ENCODE results near the gene PGAP1.

PGAP1 gene

GRCh38 chr2:196884368-196884767 lies 42.1 kb downstream of the PGAP1 start:
- DNase-seq, result no peak

DNA sequence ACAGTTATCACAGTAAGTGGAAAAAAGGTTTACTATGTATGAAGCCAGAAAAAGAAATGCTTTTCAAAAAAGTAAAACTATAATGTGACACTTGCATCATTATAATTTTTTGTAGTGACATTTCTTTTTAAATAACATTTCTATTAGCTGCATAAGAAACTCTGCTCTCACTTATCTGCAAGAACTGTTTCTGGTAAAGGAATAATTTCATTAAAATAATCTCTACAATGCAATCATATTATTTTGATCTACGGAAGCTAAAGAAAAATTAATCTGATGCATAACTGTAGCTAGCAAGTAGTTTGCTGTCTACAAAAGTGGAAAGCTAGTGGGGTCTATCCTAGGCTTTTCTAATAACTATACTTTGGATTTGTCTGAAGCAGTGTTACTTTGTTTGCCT lies 50.1 kb downstream of the PGAP1 start:
- no peak for DNase-seq

DNA sequence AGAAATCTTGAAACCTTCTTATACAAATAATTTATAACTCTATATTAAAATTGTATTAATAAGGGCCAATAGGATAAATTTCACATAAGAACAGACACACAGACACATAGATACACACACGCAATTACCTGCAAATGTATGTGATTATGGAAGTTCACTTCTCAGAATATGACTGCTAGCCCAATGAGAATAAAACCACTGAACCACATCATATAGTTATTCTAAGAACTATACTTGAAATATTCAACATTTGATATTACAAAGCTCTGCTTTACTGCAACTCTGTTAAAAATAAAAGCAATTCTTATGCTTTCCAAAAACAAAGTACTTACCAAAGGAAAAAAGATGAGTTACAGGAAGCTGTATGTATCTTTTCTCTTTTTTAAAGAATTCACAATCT lies 51.1 kb downstream of the PGAP1 start:
- no peak for DNase-seq

GRCh38 chr2:196873511-196873910 lies 53.0 kb downstream of the PGAP1 start:
- DNase-seq, result no peak

DNA sequence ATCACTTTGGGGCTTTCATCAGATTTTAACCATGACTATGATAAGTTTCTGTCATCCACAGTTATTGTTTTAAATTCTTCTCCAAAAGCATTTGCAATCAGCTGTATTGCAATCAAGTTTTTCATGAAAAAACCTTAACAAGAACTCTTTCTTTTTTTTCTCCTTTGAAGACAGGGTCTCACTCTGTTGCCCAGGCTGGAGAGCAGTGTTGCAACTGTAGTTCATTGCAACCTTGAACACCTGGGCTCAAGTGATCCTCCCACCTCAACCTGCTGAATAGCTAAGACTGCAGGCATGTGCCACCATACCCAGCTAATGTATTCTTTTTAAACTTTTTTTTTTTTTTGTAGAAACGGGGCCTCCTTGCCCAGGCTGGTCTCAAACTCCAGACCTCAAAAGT lies 71.9 kb downstream of the PGAP1 start:
- no peak for DNase-seq

DNA sequence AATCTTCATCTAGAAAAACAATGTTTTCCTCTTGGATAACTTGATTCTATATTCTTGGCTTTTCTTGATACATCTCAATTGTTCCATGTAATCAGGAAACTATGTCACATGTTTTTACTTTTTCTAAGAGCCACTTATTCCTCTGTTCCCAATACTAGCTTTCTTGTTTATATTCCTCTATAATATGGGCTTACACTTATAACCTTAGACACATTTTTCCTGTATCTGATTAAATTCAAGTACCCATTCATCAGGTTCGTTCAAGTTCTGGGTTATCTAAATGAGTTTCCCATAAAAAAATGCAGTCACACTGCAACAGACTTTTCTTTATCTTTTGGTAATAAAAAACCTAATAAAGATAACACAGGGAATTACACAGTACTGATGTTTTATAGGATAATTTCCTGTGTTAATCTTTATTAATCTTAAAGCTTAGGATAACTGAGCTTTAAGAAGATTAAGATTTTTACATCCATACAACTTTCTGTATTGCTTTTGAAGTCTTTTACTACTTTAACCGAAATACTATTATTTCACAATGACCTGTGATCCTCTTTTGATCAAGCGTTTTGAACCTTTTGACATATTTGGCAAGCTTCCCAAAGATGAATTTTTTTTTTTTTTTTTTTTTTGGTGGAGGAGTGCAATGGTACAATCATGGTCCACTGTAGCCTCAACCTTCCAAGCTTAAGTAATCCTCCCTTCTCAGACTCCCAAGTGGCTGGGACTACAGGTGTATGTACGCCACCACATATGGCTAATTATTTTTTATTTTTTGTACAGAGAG lies 73.0 kb downstream of the PGAP1 start:
- DNase-seq, result no peak

GRCh38 chr2:196851088-196851487 lies 75.4 kb downstream of the PGAP1 start:
- DNase-seq, result no peak

- no peak for DNase-seq
Measured at GRCh38 chr2:196849895-196850294, 76.6 kb downstream of the PGAP1 start.

GRCh38 chr2:196846295-196846694 lies 80.2 kb downstream of the PGAP1 start:
- no peak for DNase-seq

- DNase-seq, result no peak
Measured at GRCh38 chr2:196845371-196845770, 81.1 kb downstream of the PGAP1 start.

- no peak for DNase-seq
Measured at GRCh38 chr2:196840171-196840570, 86.3 kb downstream of the PGAP1 start.

GRCh38 chr2:196839574-196839973 lies 86.9 kb downstream of the PGAP1 start:
- DNase-seq, result no peak

- DNase-seq, result no peak
Measured at GRCh38 chr2:196836440-196836839, 90.1 kb downstream of the PGAP1 start.

- DNase-seq, result no peak
Measured at GRCh38 chr2:196830701-196831100, 95.8 kb downstream of the PGAP1 start.

GRCh38 chr2:196827356-196827755 lies 99.2 kb downstream of the PGAP1 start:
- DNase-seq, result no peak

GRCh38 chr2:196823750-196824522 lies 102.6 kb downstream of the PGAP1 start:
- DNase-seq, result no peak

- DNase-seq, result no peak
Measured at GRCh38 chr2:196821195-196821594, 105.3 kb downstream of the PGAP1 start.

DNA sequence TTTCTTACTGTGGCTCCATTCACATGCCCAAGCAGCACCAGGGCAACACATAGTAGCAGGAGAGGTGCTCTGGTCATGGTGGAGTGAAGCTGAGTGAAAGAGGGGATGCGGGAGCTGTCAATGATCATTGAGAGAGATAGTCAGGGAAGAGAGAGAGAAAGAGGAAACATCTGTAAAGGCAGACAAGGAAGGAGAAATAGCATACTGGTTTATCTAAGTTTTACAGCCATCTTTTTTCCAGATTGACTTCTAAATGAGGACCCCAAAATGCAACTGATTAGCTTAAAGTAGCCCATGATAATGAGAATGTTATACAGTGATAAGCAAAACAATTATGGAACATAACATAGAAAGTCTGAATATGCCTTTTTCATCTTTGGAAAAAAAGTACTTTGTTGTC lies 117.2 kb downstream of the PGAP1 start, which contains the start of gene C2orf66:
Gene C2orf66 (minus strand): TSS at position 96 of the 400 bp plus-strand sequence. CDS start 19 bp downstream, at position 77.
- DNase-seq, result no peak

GRCh38 chr2:196808083-196808665 lies 118.3 kb downstream of the PGAP1 start:
- DNase-seq, result no peak

GRCh38 chr2:196804381-196804780 lies 122.1 kb downstream of the PGAP1 start:
- DNase-seq, result no peak

DNA sequence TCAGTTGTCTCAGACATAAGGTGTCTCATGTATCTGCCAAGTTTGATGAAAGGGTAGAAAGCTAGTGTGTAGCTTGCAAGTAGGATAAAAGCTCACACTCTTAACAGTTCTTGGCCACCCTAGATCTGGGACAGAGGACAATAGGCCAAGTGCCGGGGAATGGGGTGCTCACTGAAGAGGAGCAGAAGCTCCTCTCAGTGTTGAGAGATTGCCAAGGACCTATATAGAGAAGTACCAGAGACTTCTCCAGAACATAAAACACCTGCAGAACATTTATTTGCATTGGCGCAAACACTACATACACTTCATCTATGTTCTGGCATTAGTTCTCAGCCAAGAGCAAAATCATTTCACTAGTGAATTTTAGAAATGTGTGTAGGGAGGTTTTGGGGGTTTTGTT lies 124.1 kb downstream of the PGAP1 start:
- no peak for DNase-seq

DNA sequence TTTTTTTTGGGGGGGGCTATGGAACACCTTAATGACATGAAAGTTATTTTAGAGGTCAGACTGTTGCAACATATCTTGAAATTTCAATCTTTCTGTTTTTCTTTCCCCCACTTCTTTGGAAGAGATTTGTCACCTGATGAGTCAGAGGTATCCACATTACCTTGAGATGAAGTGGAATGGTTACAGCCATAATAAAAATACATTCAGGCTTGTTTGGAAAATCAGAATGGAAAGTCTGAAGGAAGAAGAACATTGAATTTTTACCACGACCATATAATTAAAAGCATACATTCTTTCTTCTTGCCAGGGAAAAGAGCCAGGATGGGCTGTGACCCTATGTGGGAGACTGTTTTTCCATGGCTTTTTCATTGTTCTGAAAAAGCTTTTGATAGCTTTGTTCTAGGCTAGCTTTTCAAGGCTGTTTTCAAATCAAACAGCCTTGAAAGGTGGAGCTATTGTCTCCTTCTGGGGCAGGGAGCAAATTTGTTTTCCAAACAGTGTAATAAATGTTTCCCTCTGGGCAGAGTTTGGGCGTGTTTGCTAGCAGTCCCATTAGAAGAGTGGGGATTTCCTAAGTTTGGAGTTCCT lies 124.7 kb downstream of the PGAP1 start:
- no peak for DNase-seq

- no peak for DNase-seq
Measured at GRCh38 chr2:196798980-196799379, 127.5 kb downstream of the PGAP1 start.

Measured in activated effector memory CD4-positive, alpha-beta T cell treated with anti-CD3 and anti-CD28 coated beads, Interleukin-2, amount 50 U/mL, for 16 hours (primary cell).